HG03064 (cell line): ENCODE results near the gene ROBO1.

Source experiments
- ATAC-seq: cut with Tn5 transposase; IDR thresholded peaks from one replicate; pipeline ENCODE4 v1.9.1; 2021; ENCODE audit warnings: low read depth; ENCODE audit not compliant: unreplicated experiment

The ROBO1 gene

DNA sequence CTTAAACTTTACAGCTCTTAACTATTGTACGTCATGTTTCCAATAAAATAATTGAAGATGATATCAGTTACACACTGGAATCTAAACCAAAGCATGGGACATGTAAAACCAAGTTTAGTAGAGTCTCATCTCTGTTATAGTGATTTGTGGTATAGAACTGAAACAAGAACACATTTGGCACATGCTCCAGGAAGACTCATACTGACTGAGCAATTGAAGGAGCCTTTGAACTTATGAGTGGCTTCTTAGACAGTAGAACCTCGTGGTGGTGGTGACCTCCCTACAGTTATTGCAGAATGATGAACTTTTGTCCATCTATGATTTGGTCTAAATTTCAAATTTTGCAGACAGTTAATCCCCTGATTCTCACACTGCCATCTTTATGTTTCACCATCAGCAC lies 729.7 kb downstream of the ROBO1 start:
- no peak for ATAC-seq

DNA sequence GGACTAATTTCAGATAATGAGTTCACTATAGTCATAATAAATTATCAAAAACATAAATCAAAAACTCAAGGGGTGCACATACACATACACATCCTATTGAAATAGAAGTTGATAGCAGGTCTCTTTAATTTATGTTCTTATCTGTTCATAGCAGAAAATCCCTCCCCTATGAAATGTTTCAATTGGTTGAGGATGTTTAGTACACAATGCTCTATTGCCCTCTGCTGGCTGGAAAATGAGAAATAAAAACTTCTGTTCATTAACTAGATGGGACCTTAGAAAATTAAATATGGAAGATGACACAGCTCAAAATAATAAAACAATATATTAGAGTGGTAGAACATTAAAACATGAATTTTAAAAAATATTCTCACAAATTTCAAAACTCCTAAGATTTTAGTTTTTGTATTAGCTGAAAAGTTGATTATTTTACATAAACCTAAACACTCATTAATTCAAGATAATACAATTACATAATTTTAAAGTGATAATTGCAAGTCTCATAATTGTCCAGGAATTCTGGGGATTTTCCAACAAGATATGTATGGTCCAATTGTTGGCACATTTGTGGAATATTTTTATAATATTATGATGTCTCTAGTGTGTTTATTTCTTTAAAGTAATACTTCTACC lies 735.0 kb downstream of the ROBO1 start:
- no peak for ATAC-seq

- no peak for ATAC-seq
These were observed 737.6 kb downstream of the ROBO1 start for GRCh38 chr3:79030157-79030556.

- no peak for ATAC-seq
These were observed 738.9 kb downstream of the ROBO1 start for GRCh38 chr3:79028916-79029315.

DNA sequence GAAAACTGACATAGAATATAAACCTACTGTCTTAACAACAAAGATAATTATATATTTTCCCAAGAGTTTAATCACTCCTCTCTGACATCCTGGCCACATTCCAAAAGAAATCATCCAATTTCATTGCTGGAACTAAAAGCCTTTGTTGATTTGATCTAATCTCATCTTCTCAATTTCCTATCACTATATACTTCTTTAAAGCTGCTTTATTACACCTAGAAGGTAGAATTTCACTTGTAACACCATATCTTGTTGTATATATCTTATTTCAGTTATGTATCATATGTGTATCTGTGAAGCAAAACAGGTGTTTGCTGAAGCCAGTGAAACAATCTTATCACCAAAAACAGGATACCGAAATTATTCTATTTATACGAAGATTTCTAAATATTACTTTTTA lies 740.2 kb downstream of the ROBO1 start:
- ATAC-seq = no peak

DNA sequence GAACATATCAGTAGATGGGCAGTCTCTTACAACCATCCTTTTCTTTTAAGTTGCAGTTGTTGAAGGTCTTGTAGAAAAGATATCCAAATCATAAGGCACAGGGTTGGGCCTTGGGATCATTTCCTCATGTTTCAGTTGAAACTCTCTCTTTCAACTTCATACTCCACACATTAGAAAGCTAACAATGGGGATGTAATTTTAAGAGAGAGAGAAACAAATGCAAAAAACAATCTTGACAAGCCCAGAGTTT lies 747.9 kb downstream of the ROBO1 start:
- ATAC-seq = no peak

DNA sequence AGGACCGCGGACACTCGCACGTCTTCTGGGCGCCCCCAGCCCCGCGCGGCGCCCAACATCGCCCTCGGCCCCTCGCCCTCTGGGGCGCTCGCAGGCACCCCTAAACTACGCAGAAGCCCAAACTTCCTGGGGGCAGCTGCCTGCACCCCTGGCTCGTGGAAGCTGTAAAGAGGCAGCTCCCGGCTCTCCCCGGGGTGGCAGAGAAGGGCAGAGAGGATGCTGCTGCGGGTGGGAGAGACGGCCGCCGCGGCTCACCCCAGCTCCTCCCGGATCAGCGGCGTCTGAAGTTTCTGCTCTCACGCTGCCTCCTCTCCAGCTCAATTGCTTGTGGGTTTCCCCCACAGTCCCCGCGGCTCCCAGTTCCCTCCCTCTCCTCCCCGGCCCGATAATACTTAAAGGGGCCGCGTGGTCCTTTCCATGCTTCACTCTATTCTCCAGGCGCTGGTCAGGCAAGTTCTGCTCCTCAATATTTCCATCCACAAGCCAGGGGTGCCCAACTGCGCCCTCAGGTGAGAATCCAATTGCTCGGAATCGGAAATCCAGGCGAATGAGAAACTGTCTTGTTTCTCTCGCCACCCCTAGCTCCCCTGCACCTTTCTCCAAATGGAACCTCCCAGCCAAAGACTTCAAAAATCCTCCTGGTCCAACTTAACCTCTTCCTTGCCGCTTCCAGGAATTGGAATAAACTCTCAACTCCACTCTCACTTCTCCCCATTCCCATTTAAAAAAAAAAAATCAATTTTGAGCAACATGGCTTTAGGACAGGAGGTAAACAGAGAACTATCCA lies 748.5 kb downstream of the ROBO1 start:
- ATAC-seq = no peak

- no peak for ATAC-seq
These were observed 749.1 kb downstream of the ROBO1 start for GRCh38 chr3:79018671-79019136.

DNA sequence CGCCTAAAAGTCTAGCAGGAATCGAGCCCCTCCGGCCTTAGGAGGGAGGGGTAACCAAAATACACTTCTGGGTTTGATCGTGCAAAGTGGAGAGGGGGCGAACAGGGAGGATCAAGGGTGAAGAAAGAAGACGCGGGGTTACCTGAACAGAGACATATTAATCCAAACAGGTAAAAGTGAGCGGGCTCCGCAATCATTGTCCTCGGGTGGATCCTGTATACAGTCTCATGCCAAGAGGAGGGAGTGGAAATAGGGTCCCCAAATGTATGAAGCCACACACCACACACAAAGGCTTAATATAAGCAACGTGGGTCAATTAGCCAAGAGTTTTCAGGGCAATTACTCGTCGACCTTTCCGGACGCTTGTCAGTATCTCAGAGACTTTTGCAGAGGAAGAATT lies 749.5 kb downstream of the ROBO1 start:
- ATAC-seq = no peak

GRCh38 chr3:79016587-79017376 lies 751.0 kb downstream of the ROBO1 start:
- no peak for ATAC-seq

- no peak for ATAC-seq
These were observed 751.9 kb downstream of the ROBO1 start for GRCh38 chr3:79015854-79016253.

GRCh38 chr3:79012946-79013362 lies 754.8 kb downstream of the ROBO1 start:
- no peak for ATAC-seq

DNA sequence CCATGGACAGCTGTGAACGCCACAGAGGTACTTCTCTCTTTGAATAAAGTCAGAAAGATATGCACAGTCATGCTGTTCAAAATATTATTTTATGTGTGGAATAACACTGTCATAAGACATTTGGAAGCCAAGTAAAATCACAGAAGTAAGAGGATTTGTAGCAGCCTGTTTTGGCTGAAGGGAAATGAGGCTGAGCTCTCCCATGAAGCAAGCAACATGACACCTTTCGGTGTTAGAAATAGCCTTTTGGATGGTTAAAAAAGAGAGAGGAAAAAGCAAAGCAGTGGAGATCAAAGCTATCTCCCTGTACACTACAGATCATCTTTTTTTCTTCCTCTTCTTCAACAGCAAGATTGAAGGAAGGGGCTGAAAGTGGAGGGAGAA lies 755.3 kb downstream of the ROBO1 start:
- no peak for ATAC-seq

GRCh38 chr3:79011821-79012529 lies 755.8 kb downstream of the ROBO1 start:
- ATAC-seq = no peak

DNA sequence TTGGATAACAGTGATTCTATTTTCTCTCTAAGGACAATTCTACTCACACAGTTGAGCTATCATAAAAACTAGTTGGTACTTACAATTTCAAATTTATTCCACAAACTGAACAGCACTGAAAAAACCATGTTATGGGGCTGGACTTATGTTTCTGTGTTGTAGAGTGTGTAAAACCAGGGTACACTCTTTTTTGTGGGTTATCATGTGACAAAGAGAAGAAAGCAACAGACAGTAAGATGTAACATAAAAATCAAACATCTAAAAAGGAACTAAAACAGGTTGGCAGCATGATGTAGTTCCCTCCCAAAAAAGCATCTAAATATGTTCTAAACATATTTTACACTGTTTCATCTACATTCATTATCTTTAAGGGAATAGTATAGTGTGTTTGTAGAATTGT lies 757.9 kb downstream of the ROBO1 start:
- no peak for ATAC-seq

GRCh38 chr3:79006077-79006476 lies 761.7 kb downstream of the ROBO1 start:
- no peak for ATAC-seq

- ATAC-seq = no peak
These were observed 762.7 kb downstream of the ROBO1 start for GRCh38 chr3:79005084-79005483.

- ATAC-seq = no peak
These were observed 763.8 kb downstream of the ROBO1 start for GRCh38 chr3:79003994-79004393.

- no peak for ATAC-seq
These were observed 765.1 kb downstream of the ROBO1 start for GRCh38 chr3:79002465-79003372.

DNA sequence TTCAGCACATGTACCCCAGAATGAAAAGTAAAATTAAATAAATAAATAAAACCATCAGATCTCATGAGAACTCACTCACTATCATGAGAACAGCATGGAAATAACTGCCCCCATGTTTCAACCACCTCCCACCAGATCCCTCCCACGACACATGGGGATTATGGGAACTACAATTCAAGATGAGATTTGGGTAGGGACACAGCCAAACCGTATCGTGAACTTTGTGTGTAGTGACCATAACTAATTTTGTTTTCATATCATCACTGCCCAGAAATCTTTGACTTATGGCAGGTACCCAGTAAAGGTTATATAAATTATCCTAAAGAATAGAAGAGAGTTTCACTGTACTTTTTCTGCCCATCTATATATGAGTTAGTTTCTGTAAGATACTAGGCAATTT lies 766.5 kb downstream of the ROBO1 start:
- no peak for ATAC-seq
